ENCODE data around the gene SOAT2.
A peak's percentile ranks its signal among the peaks of the same experiment; 100 is the strongest.

The SOAT2 gene

DNA sequence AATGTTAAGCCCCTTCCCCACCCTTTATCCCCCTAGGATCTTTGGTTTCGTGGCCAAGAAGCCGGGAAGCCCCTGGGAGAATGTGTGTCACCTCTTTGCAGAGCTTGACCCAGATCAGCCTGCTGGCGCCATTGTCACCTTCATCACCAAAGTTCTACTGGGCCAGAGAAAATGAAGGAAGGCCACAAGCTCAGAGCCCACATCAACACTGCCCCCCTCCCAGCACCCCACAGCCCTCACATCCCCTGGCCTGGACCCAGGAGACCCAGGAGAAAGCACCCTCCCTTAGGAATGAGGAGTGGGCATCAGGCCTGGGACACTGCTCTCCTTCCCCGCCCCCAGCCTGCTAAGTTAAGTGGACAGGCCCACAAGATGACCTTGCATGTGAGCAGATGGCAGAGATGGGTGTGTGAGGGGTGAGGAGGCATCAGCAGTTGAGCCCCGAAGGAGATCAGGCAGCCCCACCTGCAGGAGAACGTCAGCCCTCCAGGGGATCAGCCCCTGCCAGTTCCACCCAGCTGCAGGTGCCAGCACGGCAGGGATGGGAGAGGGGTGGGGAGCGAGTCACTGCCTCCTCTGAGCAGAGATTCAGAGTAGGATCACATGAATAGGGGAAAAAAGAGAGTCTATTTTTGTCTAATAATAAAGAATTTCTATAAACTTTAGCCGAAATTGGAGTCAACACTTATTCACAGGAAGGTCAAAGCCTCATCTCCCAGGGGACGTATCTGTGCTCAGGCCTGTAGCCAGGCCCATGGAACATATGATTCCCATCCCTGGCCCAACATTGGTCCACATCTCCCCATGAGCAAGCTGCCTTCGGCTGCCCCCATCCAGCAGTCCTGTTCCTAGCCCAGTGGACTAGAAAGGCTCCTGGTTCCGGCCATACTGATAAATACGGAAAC lies 39.3 kb upstream of the SOAT2 start:
- no peak for TF ChIP-seq YY1 (IDR thresholded peaks at IDR 0.05; ENCODE audit: low read depth)
- no peak for TF ChIP-seq CREB1 (IDR thresholded peaks at IDR 0.05; ENCODE audit: low read depth)
- TF ChIP-seq EGR1 (IDR thresholded peaks at IDR 0.05), result no peak
- no peak for TF ChIP-seq RAD21 (IDR thresholded peaks at IDR 0.05; ENCODE audit: low read depth)
- TF ChIP-seq, protein P1, sequence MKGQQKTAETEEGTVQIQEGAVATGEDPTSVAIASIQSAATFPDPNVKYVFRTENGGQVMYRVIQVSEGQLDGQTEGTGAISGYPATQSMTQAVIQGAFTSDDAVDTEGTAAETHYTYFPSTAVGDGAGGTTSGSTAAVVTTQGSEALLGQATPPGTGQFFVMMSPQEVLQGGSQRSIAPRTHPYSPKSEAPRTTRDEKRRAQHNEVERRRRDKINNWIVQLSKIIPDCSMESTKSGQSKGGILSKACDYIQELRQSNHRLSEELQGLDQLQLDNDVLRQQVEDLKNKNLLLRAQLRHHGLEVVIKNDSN (IDR thresholded peaks at IDR 0.05), result no peak
- no peak for TF ChIP-seq ZBTB7A (IDR thresholded peaks at IDR 0.05; ENCODE audit: low read depth)
- TF ChIP-seq CEBPB (IDR thresholded peaks at IDR 0.05), result no peak
- TF ChIP-seq TCF12 (IDR thresholded peaks at IDR 0.05; ENCODE audit: low read depth), result no peak
- no peak for TF ChIP-seq TAF1 (IDR thresholded peaks at IDR 0.05; ENCODE audit: low read depth)
- TF ChIP-seq, protein P2, sequence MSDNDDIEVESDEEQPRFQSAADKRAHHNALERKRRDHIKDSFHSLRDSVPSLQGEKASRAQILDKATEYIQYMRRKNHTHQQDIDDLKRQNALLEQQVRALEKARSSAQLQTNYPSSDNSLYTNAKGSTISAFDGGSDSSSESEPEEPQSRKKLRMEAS (IDR thresholded peaks at IDR 0.05), result no peak
- no peak for TF ChIP-seq TEAD4 (IDR thresholded peaks at IDR 0.05)
- TF ChIP-seq NFIC (IDR thresholded peaks at IDR 0.05), result no peak

DNA sequence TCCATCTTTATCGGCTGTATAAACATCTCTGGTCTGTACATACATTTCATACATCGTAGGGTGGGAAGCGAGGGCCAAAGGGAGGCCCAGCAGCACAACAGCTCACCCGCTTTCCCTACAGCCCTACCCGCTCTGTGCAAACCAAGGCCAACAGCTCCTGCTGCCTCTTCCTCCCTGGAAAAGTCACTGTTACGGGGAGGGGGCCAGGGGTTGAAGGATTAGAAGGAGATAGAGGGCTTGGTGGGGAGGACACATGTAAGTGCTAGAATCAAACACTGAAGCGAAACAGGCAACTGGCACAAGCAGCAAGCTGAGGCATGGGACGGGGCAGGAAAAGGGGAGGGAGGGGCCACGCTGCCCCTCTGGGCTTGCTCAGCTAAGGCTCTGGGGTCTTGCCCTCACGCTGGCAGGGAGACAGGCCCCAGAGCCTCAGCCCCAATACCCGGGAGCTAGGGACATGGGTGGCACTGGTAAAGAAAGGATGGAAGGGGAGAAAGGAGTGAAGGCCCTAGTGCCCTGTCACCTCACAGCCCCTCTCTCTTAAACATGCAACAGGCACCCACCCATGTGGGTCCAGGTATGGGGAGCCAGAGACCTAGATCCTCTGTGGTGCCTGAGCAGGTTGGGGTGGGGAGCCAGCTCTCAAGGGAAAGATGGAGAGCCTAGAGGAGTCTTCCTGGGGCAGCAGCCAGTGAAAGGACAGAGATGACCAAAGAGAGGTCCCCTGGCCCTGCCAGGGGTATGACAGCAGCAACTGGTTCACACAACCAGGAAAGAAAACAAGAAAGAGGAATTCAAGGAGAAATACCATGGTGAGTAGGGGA lies 38.5 kb upstream of the SOAT2 start:
- TF ChIP-seq TEAD4 (IDR thresholded peaks at IDR 0.05) (no peak), EGR1 (IDR thresholded peaks at IDR 0.05) (no peak), EP300 (IDR thresholded peaks at IDR 0.05; ENCODE audit: borderline replicate concordance) (no peak), CEBPB (IDR thresholded peaks at IDR 0.05) (no peak), TCF12 (IDR thresholded peaks at IDR 0.05; ENCODE audit: low read depth) (no peak), ZBTB7A (IDR thresholded peaks at IDR 0.05; ENCODE audit: low read depth) (no peak), TAF1 (IDR thresholded peaks at IDR 0.05; ENCODE audit: low read depth) (no peak), RAD21 (IDR thresholded peaks at IDR 0.05; ENCODE audit: low read depth) (no peak), NFIC (IDR thresholded peaks at IDR 0.05) (no peak), CREB1 (IDR thresholded peaks at IDR 0.05; ENCODE audit: low read depth) (no peak), FOXM1 (IDR thresholded peaks at IDR 0.05; ENCODE audit: borderline replicate concordance, low read depth) (no peak), YY1 (IDR thresholded peaks at IDR 0.05; ENCODE audit: low read depth) (no peak)
- TF ChIP-seq, protein P3, sequence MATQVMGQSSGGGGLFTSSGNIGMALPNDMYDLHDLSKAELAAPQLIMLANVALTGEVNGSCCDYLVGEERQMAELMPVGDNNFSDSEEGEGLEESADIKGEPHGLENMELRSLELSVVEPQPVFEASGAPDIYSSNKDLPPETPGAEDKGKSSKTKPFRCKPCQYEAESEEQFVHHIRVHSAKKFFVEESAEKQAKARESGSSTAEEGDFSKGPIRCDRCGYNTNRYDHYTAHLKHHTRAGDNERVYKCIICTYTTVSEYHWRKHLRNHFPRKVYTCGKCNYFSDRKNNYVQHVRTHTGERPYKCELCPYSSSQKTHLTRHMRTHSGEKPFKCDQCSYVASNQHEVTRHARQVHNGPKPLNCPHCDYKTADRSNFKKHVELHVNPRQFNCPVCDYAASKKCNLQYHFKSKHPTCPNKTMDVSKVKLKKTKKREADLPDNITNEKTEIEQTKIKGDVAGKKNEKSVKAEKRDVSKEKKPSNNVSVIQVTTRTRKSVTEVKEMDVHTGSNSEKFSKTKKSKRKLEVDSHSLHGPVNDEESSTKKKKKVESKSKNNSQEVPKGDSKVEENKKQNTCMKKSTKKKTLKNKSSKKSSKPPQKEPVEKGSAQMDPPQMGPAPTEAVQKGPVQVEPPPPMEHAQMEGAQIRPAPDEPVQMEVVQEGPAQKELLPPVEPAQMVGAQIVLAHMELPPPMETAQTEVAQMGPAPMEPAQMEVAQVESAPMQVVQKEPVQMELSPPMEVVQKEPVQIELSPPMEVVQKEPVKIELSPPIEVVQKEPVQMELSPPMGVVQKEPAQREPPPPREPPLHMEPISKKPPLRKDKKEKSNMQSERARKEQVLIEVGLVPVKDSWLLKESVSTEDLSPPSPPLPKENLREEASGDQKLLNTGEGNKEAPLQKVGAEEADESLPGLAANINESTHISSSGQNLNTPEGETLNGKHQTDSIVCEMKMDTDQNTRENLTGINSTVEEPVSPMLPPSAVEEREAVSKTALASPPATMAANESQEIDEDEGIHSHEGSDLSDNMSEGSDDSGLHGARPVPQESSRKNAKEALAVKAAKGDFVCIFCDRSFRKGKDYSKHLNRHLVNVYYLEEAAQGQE (IDR thresholded peaks at IDR 0.05; ENCODE audit: low read depth), result no peak
- TF ChIP-seq, protein P2 (IDR thresholded peaks at IDR 0.05), result no peak
- TF ChIP-seq, protein P1 (IDR thresholded peaks at IDR 0.05), result no peak

DNA sequence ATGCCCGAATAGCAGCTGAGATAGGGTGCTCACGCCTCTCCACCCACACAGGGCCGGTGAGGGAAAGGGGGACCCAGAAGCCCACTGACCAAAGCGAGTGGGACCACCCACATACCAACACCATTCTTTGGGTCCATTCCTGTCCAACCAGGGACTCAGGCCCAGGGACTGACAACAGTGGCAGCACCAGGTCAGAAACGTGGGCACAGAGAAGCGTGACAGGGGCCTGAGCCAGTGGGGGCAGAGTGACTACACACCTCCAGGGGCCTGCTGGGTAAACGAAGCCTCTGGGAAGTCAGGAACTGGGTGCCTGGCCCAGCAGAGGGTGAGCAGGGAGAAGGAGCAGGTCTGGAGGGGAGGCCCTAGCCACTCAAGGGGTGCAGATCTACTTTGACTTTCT lies 37.8 kb upstream of the SOAT2 start:
- TF ChIP-seq TAF1 (IDR thresholded peaks at IDR 0.05; ENCODE audit: low read depth) (no peak), TEAD4 (IDR thresholded peaks at IDR 0.05) (no peak), EGR1 (IDR thresholded peaks at IDR 0.05) (no peak), TCF12 (IDR thresholded peaks at IDR 0.05; ENCODE audit: low read depth) (no peak), YY1 (IDR thresholded peaks at IDR 0.05; ENCODE audit: low read depth) (no peak), EP300 (IDR thresholded peaks at IDR 0.05; ENCODE audit: borderline replicate concordance) (no peak), FOXM1 (IDR thresholded peaks at IDR 0.05; ENCODE audit: borderline replicate concordance, low read depth) (no peak), CEBPB (IDR thresholded peaks at IDR 0.05) (no peak), CREB1 (IDR thresholded peaks at IDR 0.05; ENCODE audit: low read depth) (no peak)
- TF ChIP-seq, protein P3 (IDR thresholded peaks at IDR 0.05; ENCODE audit: low read depth), result no peak
- TF ChIP-seq, protein P2 (IDR thresholded peaks at IDR 0.05), result no peak

DNA sequence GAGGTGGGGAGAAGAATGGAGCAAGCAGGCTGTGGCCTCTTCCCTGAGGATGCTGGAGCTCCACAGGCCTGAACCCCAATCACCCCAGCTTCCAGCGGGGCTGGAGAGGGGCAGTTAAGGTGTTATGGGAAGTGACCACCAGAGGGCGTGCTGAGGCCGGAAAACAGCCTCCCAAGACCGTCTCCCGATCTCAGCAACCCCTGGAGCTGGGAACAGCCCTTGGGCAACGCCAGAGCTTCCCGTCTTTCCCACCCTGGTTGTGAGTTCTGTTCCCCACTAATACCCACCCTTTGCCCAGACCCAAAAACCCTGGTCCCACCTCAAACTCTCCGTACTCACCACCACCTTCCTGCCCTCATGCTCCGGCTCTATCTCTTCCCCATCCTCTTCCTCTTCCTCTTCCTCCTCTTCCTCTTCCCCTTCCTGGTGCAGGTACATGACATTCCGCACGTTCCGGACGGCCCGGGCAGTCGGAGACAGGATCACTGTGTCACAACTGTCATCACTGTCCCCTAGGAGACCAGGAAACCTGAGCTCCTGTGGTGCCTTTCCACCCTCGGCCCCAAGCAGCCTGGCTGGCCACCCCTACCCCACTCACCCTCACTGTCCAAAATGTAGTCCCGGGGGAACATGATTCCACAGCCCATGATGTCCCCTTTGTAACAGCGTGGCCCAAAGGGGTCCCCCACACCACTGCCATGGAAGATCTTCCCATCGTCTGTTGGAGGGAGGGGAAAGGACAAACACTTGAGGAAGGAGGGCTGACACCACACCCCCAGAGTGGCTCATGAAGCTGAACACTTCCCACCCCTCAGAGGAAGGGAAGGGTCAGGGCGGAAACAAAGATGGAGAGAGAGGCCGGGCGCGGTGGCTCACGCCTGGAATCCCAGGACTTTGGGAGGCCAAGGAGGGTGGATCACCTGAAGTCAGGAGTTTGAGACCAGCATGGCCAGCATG lies 37.0 kb upstream of the SOAT2 start:
- no peak for TF ChIP-seq NFIC (IDR thresholded peaks at IDR 0.05)
- TF ChIP-seq, protein P1 (IDR thresholded peaks at IDR 0.05), result no peak
- TF ChIP-seq EP300 (IDR thresholded peaks at IDR 0.05; ENCODE audit: borderline replicate concordance), result no peak
- no peak for TF ChIP-seq CREB1 (IDR thresholded peaks at IDR 0.05; ENCODE audit: low read depth)
- TF ChIP-seq RAD21 (IDR thresholded peaks at IDR 0.05; ENCODE audit: low read depth), result peak; percentile 94
- TF ChIP-seq FOXM1 (IDR thresholded peaks at IDR 0.05; ENCODE audit: borderline replicate concordance, low read depth), result no peak
